CD4-positive, alpha-beta T cell treated with Interleukin-1 beta for 1 hour (primary cell): ENCODE results near the gene NFIX.
A peak's percentile ranks its signal among the peaks of the same experiment; 100 is the strongest.
"Not testable (repeated sequence)": the region's sequence is repeated elsewhere in the genome, so short reads cannot be mapped to it uniquely, and the experiment has no call there.

Source experiments
- DNase-seq, 2 donors: peaks; one replicate each; pipeline ENCODE4 v3.0.0-alpha.2; 2020 to 2022

NFIX gene

DNA sequence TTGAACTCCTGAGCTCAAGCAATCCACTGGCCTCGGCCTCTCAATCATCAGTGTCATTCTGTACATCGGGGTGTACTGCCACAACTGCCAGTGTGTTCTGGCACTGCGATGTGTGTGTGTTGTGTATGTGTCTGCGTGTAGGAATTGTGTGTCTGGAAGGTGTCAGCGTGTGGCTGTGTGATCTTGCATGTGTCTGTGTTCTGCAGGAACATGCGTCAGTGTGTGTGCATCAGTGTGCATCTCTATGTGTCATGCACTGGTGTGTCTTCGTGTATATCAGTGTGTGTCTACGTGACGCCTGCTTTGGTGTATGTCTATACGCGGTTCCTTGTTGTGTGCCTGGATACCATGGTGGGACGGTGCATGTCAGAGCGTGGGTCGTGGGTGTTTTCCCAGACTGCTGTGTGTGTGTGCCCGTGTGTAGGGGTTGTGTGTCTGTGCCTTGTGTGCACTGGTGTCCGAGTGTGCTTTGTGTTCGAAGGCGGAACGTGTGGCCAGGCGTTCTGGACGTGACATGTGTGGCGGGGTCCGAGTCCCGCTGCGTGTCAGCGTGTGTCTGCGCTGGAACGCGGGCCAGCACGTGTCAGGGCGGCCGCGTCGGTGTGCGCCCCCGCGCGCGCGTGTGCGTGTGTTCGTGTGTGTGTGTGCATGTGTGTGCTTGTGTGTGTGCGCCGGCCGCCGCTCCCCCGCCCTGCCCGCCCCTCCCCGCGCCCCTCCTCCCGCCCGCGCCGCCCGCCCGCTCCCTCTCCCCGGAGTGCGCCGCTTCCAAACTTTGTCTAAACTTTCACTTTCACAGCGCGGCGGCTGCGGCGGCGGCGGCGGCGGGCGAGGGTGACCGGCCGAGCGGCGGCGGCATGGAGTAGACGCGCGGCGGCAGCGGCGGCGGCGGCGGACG, at the start of gene NFIX:
Gene NFIX, plus strand, starts transcription at position 775 of the 895 bp plus-strand sequence. CDS start 363 bp downstream, outside the sequence.
- DNase-seq = peak; percentile 58 to 74

DNA sequence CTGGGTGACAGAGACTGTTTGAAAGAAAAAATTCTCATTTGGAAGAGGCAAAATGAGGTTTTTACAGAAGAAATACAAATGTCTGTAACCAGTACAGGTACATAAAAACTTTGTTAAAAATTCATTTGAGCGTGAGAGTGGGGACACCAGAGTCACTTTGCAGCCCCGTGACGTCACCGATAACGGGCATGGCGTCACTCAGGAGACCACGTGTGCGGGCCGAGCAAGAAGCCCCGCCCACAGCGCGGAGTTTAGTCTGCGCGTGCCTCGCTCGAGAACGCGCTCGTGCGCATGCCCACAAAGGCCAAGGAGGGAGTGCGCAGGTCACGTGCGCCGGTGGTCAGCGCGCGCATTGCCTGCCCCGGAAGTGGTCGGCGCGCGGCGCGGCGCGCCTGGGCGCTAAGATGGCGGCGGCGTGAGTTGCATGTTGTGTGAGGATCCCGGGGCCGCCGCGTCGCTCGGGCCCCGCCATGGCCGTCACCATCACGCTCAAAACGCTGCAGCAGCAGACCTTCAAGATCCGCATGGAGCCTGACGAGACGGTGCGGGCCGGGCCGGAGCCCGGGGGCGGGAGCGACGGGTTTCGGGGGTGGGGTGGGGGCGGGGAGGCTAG, 49.7 kb upstream of the NFIX start, which contains the start of gene RAD23A:
Gene RAD23A, plus strand, starts transcription at position 384 of the 613 bp plus-strand sequence. Its CDS starts 87 bp downstream, at position 471.
- DNase-seq = peak; percentile 98 to 99

DNA sequence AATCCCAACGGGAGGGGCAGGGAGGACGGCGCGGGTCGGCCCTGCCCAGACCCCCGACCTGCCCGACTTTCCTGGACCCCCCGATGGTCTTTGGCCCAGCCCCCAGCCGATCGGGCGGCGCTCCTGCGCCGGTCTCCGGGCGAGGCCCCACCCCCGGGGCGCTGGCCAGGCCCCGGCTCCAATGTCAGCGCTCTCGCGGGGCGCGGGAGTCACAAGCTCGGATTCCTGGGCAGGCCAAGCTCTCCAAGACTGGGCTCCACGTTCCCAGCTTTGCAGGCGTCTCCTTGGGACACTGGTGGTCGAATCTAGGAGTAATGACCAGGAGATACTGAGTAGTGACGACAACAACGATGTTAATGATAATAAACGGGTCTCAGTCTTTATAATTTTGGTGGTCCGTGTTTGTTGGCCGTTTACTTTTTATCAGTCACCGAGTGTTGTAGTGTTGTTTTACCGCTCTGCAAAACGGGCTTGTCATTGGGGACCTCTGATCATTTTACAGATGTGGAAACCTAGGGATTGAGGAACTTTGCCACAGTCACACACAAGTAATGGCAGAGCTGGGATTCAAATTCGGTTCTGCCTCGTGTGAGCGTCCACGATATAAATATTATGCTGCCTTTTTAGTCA, 49.1 kb upstream of the NFIX start:
- peak; percentile 51 to 53 for DNase-seq

DNA sequence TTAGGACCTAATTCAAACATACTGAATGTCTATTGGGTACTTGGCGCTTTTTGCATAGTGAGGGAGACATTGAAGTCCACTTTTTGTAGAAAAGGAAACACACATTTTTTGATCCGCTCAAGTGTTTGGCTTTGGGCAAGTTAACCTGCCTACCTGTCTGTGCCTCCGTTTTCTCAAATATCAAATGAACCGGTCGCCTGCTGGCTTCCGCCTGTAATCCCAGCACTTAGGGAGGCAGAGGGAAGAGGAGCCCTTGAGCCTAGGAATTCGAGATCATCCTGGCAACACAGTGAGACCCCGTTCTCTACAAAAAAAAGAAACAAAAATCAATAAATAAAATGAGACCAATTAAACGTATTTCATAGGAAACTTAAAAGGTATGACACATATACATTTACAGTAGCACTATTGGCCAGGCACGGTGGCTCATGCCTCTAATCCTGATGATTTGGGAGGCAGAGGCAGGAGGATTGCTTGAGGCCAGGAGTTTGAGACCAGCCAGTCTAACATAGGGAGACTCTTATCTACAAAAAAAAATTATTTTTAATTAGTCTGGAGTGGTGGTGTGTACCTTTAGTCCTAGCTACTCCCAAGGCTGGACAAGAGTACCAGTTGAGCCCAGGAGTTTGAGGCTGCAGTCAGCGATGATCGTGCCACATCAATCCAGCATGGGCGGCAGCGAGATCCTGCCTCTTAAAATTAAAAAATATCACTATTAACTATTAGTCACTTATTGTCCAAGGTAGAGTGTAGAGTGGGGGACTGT, 48.4 kb upstream of the NFIX start:
- DNase-seq = no peak

DNA sequence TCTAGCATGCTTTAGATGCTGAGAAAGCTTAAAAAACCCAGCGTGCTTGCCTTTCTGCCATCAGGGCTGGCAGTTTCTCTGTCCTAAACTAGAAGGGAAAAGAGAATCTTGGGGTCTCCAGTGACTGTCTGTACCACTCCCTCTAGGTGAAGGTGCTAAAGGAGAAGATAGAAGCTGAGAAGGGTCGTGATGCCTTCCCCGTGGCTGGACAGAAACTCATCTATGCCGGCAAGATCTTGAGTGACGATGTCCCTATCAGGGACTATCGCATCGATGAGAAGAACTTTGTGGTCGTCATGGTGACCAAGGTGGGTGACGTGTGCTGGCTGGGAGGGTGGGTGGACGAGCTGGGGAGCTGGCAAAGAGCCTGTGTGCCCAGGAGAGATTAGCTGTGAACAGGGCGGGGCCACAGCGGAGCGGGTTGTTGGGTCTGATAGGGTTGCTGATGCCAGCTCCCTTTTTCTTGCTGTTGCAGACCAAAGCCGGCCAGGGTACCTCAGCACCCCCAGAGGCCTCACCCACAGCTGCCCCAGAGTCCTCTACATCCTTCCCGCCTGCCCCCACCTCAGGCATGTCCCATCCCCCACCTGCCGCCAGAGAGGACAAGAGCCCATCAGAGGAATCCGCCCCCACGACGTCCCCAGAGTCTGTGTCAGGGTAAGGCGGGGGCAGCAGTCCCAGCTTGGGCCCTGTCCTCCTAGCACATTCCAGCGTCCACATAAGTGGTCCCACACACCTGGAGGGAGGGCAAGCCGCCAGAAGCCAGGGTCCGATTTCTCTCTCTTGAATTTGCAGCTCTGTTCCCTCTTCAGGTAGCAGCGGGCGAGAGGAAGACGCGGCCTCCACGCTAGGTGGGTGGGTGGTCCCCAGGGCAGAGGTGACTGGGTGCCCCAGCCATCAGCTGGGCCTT, 47.3 kb upstream of the NFIX start:
- no peak for DNase-seq

DNA sequence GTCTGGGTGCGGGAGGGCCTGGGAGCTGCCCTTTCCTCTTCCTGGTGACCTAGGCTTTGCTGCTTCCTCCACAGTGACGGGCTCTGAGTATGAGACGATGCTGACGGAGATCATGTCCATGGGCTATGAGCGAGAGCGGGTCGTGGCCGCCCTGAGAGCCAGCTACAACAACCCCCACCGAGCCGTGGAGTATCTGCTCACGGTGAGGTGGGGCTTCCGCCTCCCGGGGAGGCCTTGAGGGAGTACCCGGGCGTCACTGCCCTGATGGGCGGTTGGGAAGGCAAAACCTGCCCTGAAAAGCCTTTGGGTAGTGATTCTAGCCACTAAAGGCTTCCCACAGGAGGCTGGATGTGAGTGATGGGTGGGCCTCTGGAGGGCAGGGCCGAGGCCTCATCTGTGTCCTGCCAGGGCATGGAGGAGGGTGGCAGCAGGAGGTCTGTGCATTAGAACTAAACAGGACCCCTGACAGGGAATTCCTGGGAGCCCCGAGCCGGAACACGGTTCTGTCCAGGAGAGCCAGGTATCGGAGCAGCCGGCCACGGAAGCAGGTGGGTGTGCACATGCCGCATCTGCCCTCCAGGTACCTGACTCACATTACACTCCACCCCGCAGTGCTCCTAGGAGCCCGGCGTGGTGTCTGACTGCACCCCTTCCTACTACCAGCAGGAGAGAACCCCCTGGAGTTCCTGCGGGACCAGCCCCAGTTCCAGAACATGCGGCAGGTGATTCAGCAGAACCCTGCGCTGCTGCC, 46.5 kb upstream of the NFIX start:
- no peak for DNase-seq

DNA sequence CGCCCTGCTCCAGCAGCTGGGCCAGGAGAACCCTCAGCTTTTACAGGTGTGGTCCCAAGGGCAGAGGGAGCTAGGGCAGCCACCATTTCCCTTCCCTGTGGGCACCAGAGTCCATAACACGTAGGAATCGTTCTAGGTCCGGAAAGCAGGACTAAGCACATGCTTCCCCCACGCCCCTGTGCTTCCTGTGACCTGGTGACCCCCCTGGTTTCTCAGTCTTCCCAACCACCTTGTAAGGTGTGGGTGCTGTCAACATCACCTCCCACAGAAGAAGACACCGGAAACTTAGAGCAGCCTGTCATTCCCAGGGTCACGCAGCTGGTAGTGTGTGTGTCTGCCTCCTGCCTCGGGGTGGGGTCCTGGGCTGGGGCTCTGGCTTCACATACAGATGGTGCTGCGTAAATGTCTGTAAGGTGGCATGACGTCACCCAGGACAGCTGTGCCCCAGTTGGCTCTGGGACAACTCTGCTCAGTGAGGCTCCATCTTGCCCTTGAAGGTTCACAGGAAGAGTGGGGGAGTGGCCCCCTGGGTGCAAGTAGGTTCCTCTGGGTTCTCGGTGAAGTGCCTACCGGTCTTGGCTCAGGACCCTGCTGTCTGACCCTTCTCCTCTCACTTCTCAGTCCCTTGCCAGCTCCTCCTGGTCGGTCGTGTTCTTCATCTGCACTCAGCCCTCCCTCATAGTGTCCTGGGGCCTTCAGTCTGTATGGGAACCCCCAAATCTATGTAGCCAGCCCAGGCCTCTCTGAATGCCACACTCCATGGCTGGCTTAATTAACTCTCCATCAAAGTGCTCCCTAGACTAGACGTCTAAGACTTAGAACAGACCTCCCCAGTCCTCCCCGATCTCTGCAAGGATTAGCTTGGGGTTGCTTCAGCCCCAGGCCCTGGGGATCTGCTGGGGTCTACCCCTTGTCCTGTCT, 45.7 kb upstream of the NFIX start:
- DNase-seq = no peak

DNA sequence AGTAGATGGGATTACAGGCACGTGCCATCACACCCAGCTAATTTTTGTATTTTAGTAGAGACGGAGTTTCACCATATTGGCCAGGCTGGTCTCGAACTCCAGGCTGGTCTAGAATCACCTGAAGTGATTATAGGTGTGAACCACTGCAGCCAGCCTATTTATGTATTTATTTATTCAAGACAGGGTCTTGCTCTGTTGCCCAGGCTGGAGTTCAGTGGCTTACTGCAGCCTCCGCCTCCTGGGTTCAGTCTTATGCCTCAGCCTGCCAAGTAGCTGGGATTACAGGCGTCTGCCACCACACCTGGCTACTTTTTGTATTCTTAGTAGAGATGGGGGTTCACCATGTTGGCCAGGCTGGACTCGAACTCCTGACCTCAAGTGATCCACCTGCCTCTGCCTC, 43.2 kb upstream of the NFIX start:
- DNase-seq = not testable (repeated sequence)

DNA sequence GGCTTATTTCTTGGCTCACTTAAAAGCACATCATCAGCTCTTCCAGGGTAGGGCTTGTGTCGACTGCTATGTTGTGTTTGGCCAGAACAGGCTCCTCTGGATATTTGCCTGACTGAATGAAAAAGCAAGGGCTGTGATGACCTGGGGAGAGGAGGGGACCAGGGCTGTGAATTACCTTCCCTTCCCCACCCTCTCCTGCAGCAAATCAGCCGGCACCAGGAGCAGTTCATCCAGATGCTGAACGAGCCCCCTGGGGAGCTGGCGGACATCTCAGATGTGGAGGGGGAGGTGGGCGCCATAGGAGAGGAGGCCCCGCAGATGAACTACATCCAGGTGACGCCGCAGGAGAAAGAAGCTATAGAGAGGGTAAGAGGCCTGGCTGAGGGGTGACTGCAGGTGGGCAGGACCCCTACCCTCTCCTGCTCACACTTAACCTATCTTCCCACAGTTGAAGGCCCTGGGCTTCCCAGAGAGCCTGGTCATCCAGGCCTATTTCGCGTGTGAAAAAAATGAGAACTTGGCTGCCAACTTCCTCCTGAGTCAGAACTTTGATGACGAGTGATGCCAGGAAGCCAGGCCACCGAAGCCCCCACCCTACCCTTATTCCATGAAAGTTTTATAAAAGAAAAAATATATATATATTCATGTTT, 42.7 kb upstream of the NFIX start:
- peak in 1 of 2 donors; percentile 49 for DNase-seq

DNA sequence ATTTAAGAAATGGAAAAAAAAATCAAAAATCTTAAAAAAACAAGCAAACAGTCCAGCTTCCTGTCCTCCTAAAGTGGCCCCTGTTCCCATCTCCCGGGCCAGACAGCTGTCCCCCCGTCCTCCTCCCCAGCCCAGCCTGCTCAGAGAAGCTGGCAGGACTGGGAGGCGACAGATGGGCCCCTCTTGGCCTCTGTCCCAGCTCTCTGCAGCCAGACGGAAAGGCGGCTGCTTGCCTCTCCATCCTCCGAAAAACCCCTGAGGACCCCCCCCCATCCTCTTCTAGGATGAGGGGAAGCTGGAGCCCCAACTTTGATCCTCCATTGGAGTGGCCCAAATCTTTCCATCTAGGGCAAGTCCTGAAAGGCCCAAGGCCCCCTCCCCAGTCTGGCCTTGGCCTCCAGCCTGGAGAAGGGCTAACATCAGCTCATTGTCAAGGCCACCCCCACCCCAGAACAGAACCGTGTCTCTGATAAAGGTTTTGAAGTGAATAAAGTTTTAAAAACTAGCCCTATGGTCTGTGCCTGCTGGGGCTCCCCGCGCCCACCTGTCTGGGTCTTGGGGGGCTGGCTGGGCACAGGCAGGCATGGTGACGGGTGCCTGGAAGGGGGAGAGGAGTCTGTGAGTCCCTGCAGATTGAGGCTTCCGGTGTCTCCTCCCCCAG, 42.0 kb upstream of the NFIX start:
- DNase-seq = no peak

DNA sequence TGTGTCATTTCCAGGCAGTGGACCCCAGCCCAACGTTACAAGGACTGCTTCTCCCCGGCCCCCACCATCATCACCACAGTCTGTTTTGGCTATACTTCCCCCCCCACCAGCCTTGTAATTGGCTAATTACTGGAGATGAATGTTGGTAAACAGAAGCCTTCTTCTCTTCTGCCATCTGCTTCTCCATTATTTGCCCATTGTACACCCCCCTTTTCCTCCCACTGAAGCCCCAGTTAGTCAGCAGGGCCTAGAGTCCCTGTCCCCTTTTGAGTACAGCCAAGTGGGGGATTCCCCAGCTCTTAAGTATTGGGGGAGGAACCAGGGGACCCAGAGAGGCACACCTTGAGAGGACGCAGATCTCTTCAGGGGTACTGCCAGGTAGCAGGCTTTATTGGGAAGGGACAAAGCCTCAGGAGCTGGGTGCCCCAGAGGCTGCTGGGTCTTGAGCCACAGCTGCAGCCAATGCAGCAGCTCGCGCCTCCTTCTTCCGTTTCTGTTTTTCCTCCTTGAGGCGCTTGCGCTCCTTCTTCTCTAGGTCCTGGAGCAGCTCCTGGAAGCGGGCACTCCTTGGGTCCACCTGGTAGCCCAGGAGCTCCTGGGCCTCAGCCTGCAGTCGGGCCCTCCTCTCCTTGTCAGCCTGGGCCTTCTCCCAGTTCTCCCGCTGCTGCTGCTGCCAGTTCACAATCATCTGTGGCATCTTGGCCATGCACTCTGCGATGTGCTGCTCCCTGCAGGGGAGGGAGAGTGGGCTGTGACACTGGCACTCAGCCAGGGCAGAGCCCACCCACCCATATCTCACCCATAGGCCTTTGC, 41.3 kb upstream of the NFIX start:
- DNase-seq = no peak

DNA sequence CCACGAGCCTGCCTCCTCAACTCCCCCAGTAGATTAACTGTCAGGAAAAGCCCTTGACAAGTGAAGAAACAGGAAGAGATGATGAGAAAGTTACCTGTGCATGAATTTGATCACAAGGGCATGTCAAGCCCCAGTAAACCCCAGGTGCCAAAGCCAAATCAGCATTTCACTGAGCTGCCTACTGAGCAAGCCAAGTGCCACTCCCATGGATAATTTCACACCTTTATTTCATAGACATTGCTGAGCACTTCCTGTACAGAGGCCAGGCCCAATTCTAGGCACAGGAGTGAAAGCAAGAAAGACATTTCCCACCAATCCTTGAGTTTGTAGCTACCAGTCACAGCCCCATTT, 40.7 kb upstream of the NFIX start:
- DNase-seq = no peak

DNA sequence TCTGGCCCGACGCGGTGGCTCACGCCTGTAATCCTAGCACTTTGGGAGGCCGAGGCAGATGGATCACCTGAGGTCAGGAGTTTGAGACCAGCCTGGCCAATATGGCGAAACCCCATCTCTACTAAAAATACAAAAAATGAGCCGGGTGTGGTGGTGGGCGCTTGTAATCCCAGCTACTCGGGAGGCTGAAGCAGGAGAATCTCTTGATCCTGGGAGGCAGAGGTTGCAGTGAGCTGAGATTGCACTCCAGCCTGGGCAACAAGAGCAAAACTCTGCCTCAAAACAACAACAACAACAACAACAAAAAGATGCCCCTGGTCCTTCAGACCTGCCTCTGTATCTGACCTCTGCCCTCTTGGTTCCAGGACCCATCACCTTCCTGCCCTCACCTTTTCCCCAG, 39.7 kb upstream of the NFIX start:
- DNase-seq = not testable (repeated sequence)

DNA sequence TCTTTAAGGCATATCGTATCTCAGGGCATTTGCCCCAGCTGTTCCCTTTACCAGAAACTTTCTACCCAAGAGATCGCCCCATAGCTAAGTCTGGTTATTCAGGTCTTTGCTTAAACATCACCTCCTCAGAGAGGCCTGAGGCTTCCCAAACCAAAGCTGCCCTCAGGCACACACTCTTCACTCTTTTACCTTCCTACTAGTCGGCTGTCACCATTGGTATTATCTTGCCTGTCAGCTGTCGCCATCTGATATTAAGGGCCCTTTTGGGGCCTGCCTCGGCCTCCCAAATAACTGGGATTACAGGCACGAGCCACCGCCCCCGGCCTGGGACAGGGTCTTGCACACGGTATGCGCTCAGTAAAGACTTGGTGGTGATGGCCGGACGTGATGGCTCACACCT, 39.3 kb upstream of the NFIX start:
- DNase-seq = no peak

DNA sequence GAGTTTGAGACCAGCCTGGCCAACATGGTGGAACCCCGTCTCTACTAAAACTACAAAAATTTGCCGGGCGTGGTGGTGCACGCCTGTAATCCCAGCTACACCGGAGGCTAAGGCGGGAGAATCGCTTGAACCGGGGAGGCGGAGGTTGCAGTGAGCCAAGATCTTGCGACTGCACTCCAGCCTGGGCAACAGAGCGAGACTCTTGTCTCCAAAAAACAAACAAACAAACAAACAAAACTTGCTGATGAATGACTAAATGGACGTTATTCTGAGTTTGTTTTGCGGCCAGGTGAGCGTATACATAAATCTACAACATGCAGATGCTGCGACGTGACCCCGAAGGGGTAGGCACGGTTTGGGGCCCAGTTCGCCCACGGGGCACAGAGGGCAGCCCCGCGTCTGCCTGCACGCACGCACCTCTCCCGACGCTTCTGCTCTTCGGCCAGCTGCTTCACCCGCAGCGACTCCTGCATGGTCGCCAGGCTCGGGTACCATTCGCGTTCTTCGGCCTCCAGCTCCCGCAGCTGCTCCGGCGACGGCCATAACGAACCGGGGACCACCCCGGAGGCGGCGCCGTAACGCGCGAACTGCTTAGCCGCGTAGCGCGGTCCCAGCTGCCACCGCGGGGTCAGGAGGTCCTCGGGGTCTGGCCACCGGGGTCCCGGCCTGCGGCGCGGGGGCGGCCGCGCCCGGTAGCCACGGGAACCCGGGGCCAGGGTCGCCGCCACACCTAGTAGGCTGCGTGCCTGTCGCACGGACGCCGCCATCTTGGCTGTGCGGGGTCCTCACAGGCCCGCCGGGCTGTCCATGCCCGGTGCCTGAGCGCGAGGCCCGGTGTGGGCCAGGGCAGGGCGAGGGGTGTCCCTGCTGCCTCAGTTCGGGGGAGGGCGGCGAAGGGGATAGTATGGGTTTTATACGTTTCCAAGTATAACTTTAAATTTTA, 38.6 kb upstream of the NFIX start, which contains the start of gene GADD45GIP1:
Gene GADD45GIP1, minus strand, starts transcription at position 778 of the 943 bp plus-strand sequence. Its CDS starts 11 bp downstream, at position 767.
- DNase-seq = peak; percentile 82 to 84

DNA sequence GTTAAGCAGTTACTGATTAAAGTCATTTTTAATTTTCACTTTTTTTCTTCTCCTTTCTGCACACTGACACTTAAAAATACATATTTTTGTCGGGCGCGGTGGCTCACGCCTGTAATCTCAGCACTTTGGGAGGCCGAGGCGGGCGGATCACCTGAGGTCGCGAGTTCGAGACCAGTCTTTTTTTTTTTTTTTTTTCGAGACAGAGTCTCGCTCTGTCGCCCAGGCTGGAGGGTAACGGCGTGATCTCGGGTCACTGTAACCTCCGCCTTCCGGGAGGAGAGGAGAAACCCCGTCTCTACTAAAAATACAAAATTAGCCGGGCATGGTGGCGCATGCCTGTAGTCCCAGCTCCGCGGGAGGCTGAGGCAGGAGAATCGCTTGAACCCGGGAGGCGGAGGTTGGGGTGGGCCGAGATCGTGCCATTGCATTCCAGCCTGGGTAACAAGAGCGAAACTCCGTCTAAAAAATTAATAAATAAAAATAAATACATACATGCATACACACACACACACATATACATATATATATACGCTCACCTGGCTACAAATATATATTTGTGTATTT, 37.8 kb upstream of the NFIX start:
- DNase-seq = not testable (repeated sequence)
